Kidney (tissue), 22 donors: ENCODE measurements around the gene OR1K1. TPM values are rescaled to one million over a fixed set of nuclear protein-coding genes. Genes with fewer than 3 reads are reported as not detected.

Experiments used
- DNase-seq, 5 donors: peaks; one replicate each; pipeline ENCODE4 v3.0.0-alpha.2; 2013 to 2020
- FAIRE-seq: peaks from 2 replicates; lab custom pipeline; 2012; peaks lifted over from hg19 to GRCh38; lab: Jason Lieb, UNC
- H3K27ac ChIP-seq, 2 donors: one replicate each; pipeline ENCODE4 v1.7.0; 2013; ENCODE audit warnings: low read depth in 2 of 2, low read length in 2 of 2, inconsistent platforms in 1 of 2
- H3K27me3 ChIP-seq: one replicate; pipeline ENCODE4 v1.7.1; 2013; ENCODE audit warnings: low read length, inconsistent platforms; ENCODE audit not compliant: control insufficient read depth, insufficient read depth
- H3K36me3 ChIP-seq, 3 donors: one replicate each; pipeline versions ENCODE4 v1.7.0 to v1.7.1; 2013; ENCODE audit warnings: low read length in 3 of 3, control low read depth in 1 of 3, inconsistent platforms in 1 of 3; ENCODE audit not compliant: insufficient read depth in 3 of 3, control insufficient read depth in 2 of 3
- H3K4me1 ChIP-seq, 3 donors: one replicate each; pipeline versions ENCODE4 v1.7.0 to v1.7.1; 2013; ENCODE audit warnings: low read length in 3 of 3, inconsistent platforms in 1 of 3, low read depth in 1 of 3; ENCODE audit not compliant: control insufficient read depth in 2 of 3, insufficient read depth in 2 of 3
- H3K4me3 ChIP-seq, 3 donors: one replicate each; pipeline versions ENCODE4 v1.7.0 to v1.8.1; 2013; ENCODE audit warnings: low read length in 3 of 3, control low read depth in 1 of 3, inconsistent platforms in 1 of 3
- H3K9ac ChIP-seq, 3 donors: one replicate each; pipeline versions ENCODE4 v1.7.0 to v1.7.1; 2013; ENCODE audit warnings: low read length in 3 of 3, control low read depth in 1 of 3, inconsistent platforms in 1 of 3
- H3K9me3 ChIP-seq, 3 donors: one replicate each; pipeline versions ENCODE4 v1.7.0 to v1.7.1; 2013; ENCODE audit warnings: low read length in 3 of 3, control low read depth in 1 of 3, inconsistent platforms in 1 of 3; ENCODE audit not compliant: control insufficient read depth in 2 of 3, insufficient read depth in 1 of 3
- CTCF ChIP-seq: IDR thresholded peaks from 3 replicates; pipeline ENCODE4 v1.5.1; 2012; ENCODE audit warnings: mild to moderate bottlenecking, moderate library complexity, borderline replicate concordance; ENCODE audit not compliant: insufficient read depth; ENCODE audit errors: extremely low read depth
- intact Hi-C: fragments of 100-400 bp; cut with DNase I; formaldehyde crosslinking; loops from one replicate; pipeline ENCODE4 v1.11.1; 2022
- long read RNA-seq, 10 donors: library from polyadenylated mRNA in 1 of 10; unstranded in 1 of 10; transcript quantifications; one replicate each; pipeline ENCODE4 v2.0.0 and lab custom pipeline, GENCODE V29; 2021 to 2026
- polyA plus RNA-seq: library from polyadenylated mRNA; stranded (reverse); fragments of 350-450 nt; fragmentation: Illumina TruSeq; extraction: RNeasy Lipid Tissue Mini Kit (QIAGEN cat#74804); gene quantifications from one replicate; pipeline ENCODE4 v1.2.3, GENCODE V29; 2014; ENCODE audit warnings: low read depth, low replicate concordance; ENCODE audit not compliant: insufficient read depth
- total RNA-seq: library from RNA; stranded (reverse); fragmentation: NEBNext Ultra II Directional; extraction: Animal tissue kit (Norgen Biotek cat#: 25700); gene quantifications from one replicate; pipeline ENCODE4 v1.2.1, GENCODE V29; 2021
- donor health status: control.
- donor health status: control.
- donor health status: control.
- donor health status: control.
- donor health status: control.
- donor health status: DM: yes; HTN: yes; CAD: no.
- donor health status: Normal renal cell carcinoma (clear cell type).

OR1K1 gene
- not detected for total RNA-seq
- not detected for polyA plus RNA-seq
- long read RNA-seq, donor 1: 0 reads
- long read RNA-seq, donor 2: 0 reads
- long read RNA-seq, donor 3: 0 reads
- long read RNA-seq, donor 4: 0 reads
- long read RNA-seq, donor 5: 0 reads
- long read RNA-seq, donor 6: 0 reads
- long read RNA-seq, donor 7: 0 reads
- long read RNA-seq, donor 8: 0 reads
- long read RNA-seq, donor 9: 0 reads
- long read RNA-seq, donor 10: 0 reads

- Histone ChIP-seq H3K4me3 (no peak within 1 kb of the TSS), H3K27me3 (no peaks in the 10 kb centered on the region), H3K9ac (no peak within 1 kb of the TSS), H3K27ac (no peak within 1 kb of the TSS), H3K4me1 (no peaks in the 10 kb centered on the region), H3K9me3 (no peaks in the 10 kb centered on the region), H3K36me3 (no peaks in the 10 kb centered on the region)
- FAIRE-seq: no peak
- intact Hi-C loops: loop anchor here (10.0 kb wide), 1 partner anchor 336 kb away; no protein-coding TSS in a partner anchor
- DNase-seq: no peak
- no peak for TF ChIP-seq CTCF
These were observed at the start of gene OR1K1 for GRCh38 chr9:122800066-122801060. Gene OR1K1 (plus strand): TSS chr9:122800123. CDS start chr9:122800123, 0 bp downstream.

DNA sequence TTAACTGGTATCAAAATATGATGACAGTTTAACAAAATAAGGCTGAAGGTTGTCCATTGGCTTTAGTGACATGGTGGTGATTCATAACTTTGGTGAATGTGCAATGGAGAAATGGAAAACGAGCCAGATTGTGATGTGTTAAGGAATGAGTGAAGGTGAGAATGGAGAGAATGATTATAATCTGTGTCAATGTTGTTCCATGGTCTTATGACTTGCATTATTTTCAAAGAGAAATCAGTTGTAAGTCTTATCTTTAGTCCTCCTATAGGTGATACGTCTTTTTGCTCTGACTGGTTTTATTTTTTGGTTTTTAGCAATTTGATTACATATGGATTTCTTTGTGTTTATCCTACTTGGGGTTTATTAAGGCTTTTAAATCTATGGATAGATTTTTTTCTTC, 45.1 kb upstream of the OR1K1 start:
- Histone ChIP-seq H3K36me3 (no peaks in the 10 kb centered on the region), H3K27me3 (no peaks in the 10 kb centered on the region), H3K4me1 (no peaks in the 10 kb centered on the region), H3K27ac (no peak overlapping the region), H3K4me3 (no peak overlapping the region), H3K9ac (no peak overlapping the region), H3K9me3 (peaks cover 0 to 9% (median 7%) of the 10 kb centered on the region in 3 donors)
- intact Hi-C loops: no loop called here
- TF ChIP-seq CTCF: no peak
- DNase-seq: no peak
- FAIRE-seq: no peak

GRCh38 chr9:122767817-122768216, 32.1 kb upstream of the OR1K1 start:
- no peaks in the 10 kb centered on the region for H3K36me3 ChIP-seq
- peaks cover 0 to 8% (median under 1%) of the 10 kb centered on the region in 3 donors for H3K9me3 ChIP-seq
- no peaks in the 10 kb centered on the region for H3K4me1 ChIP-seq
- no peak overlapping the region for H3K4me3 ChIP-seq
- TF ChIP-seq CTCF: no peak
- intact Hi-C loops: no loop called here
- no peak for DNase-seq
- no peak overlapping the region for H3K9ac ChIP-seq
- FAIRE-seq: no peak
- no peak overlapping the region for H3K27ac ChIP-seq
- no peaks in the 10 kb centered on the region for H3K27me3 ChIP-seq
